Rectal smooth muscle tissue (tissue), 1 donor: ENCODE results near the gene DLG2.
A peak's percentile ranks its signal among the peaks of the same experiment; 100 is the strongest.
"Not testable (repeated sequence)": the region's sequence is repeated elsewhere in the genome, so short reads cannot be mapped to it uniquely, and the experiment has no call there.

ENCODE experiments used
- H3K27ac ChIP-seq: one replicate; pipeline ENCODE4 v1.7.0; 2013; ENCODE audit warnings: low read depth, low read length, inconsistent platforms
- H3K27me3 ChIP-seq: one replicate; pipeline ENCODE4 v1.7.0; 2013; ENCODE audit warnings: low read length; ENCODE audit not compliant: control insufficient read depth, insufficient read depth
- H3K36me3 ChIP-seq: one replicate; pipeline ENCODE4 v1.7.0; 2013; ENCODE audit warnings: low read length; ENCODE audit not compliant: control insufficient read depth, insufficient read depth
- H3K4me1 ChIP-seq: one replicate; pipeline ENCODE4 v1.7.0; 2013; ENCODE audit warnings: low read length; ENCODE audit not compliant: control insufficient read depth, insufficient read depth
- H3K4me3 ChIP-seq: one replicate; pipeline ENCODE4 v1.7.0; 2013; ENCODE audit warnings: low read length
- H3K9ac ChIP-seq: one replicate; pipeline ENCODE4 v1.7.0; 2013; ENCODE audit warnings: low read length

DLG2 gene

GRCh38 chr11:83734120-83734519 is 1893.0 kb downstream of the DLG2 start:
- H3K27ac ChIP-seq = no peak overlapping the region
- no peak overlapping the region for H3K4me3 ChIP-seq
- no peaks in the 10 kb centered on the region for H3K36me3 ChIP-seq
- H3K9ac ChIP-seq = no peak overlapping the region
- H3K4me1 ChIP-seq = no peaks in the 10 kb centered on the region
- no peaks in the 10 kb centered on the region for H3K27me3 ChIP-seq

- not testable (repeated sequence) for H3K4me3 ChIP-seq, H3K4me1 ChIP-seq, H3K9ac ChIP-seq, H3K27ac ChIP-seq, H3K36me3 ChIP-seq, H3K27me3 ChIP-seq
Observed at GRCh38 chr11:83731288-83731687, 1895.9 kb downstream of the DLG2 start.

- H3K4me1 ChIP-seq = no peaks in the 10 kb centered on the region
- no peaks in the 10 kb centered on the region for H3K27me3 ChIP-seq
- no peak overlapping the region for H3K4me3 ChIP-seq
- no peak overlapping the region for H3K9ac ChIP-seq
- H3K36me3 ChIP-seq = no peaks in the 10 kb centered on the region
- no peak overlapping the region for H3K27ac ChIP-seq
Observed at GRCh38 chr11:83728281-83728680, 1898.9 kb downstream of the DLG2 start.

- no peaks in the 10 kb centered on the region for H3K4me1 ChIP-seq
- H3K9ac ChIP-seq = no peak overlapping the region
- H3K27me3 ChIP-seq = no peaks in the 10 kb centered on the region
- H3K36me3 ChIP-seq = no peaks in the 10 kb centered on the region
- H3K27ac ChIP-seq = no peak overlapping the region
- no peak overlapping the region for H3K4me3 ChIP-seq
Observed at GRCh38 chr11:83727251-83727650, 1899.9 kb downstream of the DLG2 start.

- H3K9ac ChIP-seq = no peak overlapping the region
- H3K4me3 ChIP-seq = no peak overlapping the region
- H3K4me1 ChIP-seq = no peaks in the 10 kb centered on the region
- no peaks in the 10 kb centered on the region for H3K36me3 ChIP-seq
- H3K27ac ChIP-seq = no peak overlapping the region
- H3K27me3 ChIP-seq = no peaks in the 10 kb centered on the region
Observed at GRCh38 chr11:83726316-83726715, 1900.8 kb downstream of the DLG2 start.

GRCh38 chr11:83725728-83726127 is 1901.4 kb downstream of the DLG2 start:
- Histone ChIP-seq H3K4me1 (no peaks in the 10 kb centered on the region), H3K4me3 (no peak overlapping the region), H3K9ac (no peak overlapping the region), H3K27me3 (no peaks in the 10 kb centered on the region), H3K27ac (no peak overlapping the region), H3K36me3 (no peaks in the 10 kb centered on the region)

GRCh38 chr11:83725269-83725560 is 1901.9 kb downstream of the DLG2 start:
- H3K9ac ChIP-seq = no peak overlapping the region
- H3K4me1 ChIP-seq = no peaks in the 10 kb centered on the region
- peak overlapping the region; percentile 59 for H3K4me3 ChIP-seq
- no peaks in the 10 kb centered on the region for H3K36me3 ChIP-seq
- H3K27ac ChIP-seq = peak overlapping the region; percentile 59
- H3K27me3 ChIP-seq = no peaks in the 10 kb centered on the region

GRCh38 chr11:83723999-83724398 is 1903.1 kb downstream of the DLG2 start:
- no peaks in the 10 kb centered on the region for H3K36me3 ChIP-seq
- peak overlapping the region; percentile 59 for H3K4me3 ChIP-seq
- H3K27ac ChIP-seq = peak overlapping the region; percentile 59
- H3K4me1 ChIP-seq = no peaks in the 10 kb centered on the region
- no peaks in the 10 kb centered on the region for H3K27me3 ChIP-seq
- H3K9ac ChIP-seq = no peak overlapping the region

- Histone ChIP-seq H3K9ac (no peak overlapping the region), H3K36me3 (no peaks in the 10 kb centered on the region), H3K4me3 (no peak overlapping the region), H3K27ac (no peak overlapping the region), H3K4me1 (no peaks in the 10 kb centered on the region), H3K27me3 (no peaks in the 10 kb centered on the region)
Observed at GRCh38 chr11:83722392-83723119, 1904.6 kb downstream of the DLG2 start.

GRCh38 chr11:83721263-83721662 is 1905.9 kb downstream of the DLG2 start:
- Histone ChIP-seq H3K4me3 (no peak overlapping the region), H3K36me3 (no peaks in the 10 kb centered on the region), H3K27me3 (no peaks in the 10 kb centered on the region), H3K27ac (no peak overlapping the region), H3K4me1 (no peaks in the 10 kb centered on the region), H3K9ac (no peak overlapping the region)

- H3K4me1 ChIP-seq = no peaks in the 10 kb centered on the region
- no peak overlapping the region for H3K9ac ChIP-seq
- H3K27ac ChIP-seq = no peak overlapping the region
- H3K36me3 ChIP-seq = no peaks in the 10 kb centered on the region
- H3K27me3 ChIP-seq = no peaks in the 10 kb centered on the region
- H3K4me3 ChIP-seq = no peak overlapping the region
Observed at GRCh38 chr11:83720675-83721074, 1906.5 kb downstream of the DLG2 start.

GRCh38 chr11:83717537-83717936 is 1909.6 kb downstream of the DLG2 start:
- no peak overlapping the region for H3K9ac ChIP-seq
- H3K27ac ChIP-seq = no peak overlapping the region

GRCh38 chr11:83715927-83716535 is 1911.1 kb downstream of the DLG2 start:
- Histone ChIP-seq H3K27ac (no peak overlapping the region), H3K9ac (no peak overlapping the region), H3K36me3 (no peaks in the 10 kb centered on the region), H3K27me3 (no peaks in the 10 kb centered on the region), H3K4me3 (no peak overlapping the region), H3K4me1 (no peaks in the 10 kb centered on the region)

More at GRCh38 chr11:83717537-83717936, 1909.6 kb downstream of the DLG2 start:
- H3K4me1 ChIP-seq = no peaks in the 10 kb centered on the region
- H3K27me3 ChIP-seq = no peaks in the 10 kb centered on the region
- H3K4me3 ChIP-seq = no peak overlapping the region
- no peaks in the 10 kb centered on the region for H3K36me3 ChIP-seq
